HepG2 (cell line): ENCODE results near the gene VEGFA. TPM values are rescaled to one million over a fixed set of nuclear protein-coding genes. Genes with fewer than 3 reads are reported as not detected.

Experiments
- CBFB ChIP-seq: sonication (generic); formaldehyde crosslinking; IDR thresholded peaks from 2 replicates; pipeline ENCODE4 v1.4.0; 2020; ENCODE audit warnings: missing genetic modification reagents
- HOXA9 ChIP-seq: sonication (generic); formaldehyde crosslinking; IDR thresholded peaks from 2 replicates; pipeline ENCODE4 v1.8.1; 2022; ENCODE audit warnings: missing genetic modification reagents, mild to moderate bottlenecking, moderate library complexity, borderline replicate concordance
- IRF2 ChIP-seq: IDR thresholded peaks from 2 replicates; pipeline ENCODE4 v1.6.1; 2018; ENCODE audit warnings: missing genetic modification reagents, missing compliant biosample characterization
- NFIB ChIP-seq: sonication (generic); formaldehyde crosslinking; IDR thresholded peaks from 2 replicates; pipeline ENCODE4 v1.9.0; 2021; ENCODE audit warnings: missing genetic modification reagents, mild to moderate bottlenecking, borderline replicate concordance
- NR1H2 ChIP-seq: sonication (generic); formaldehyde crosslinking; IDR thresholded peaks from 2 replicates; pipeline ENCODE4 v1.8.1; 2022; ENCODE audit warnings: low read depth, missing genetic modification reagents, borderline replicate concordance
- POGZ ChIP-seq: sonication (generic); formaldehyde crosslinking; IDR thresholded peaks from 2 replicates; pipeline ENCODE4 v1.4.0; 2020; ENCODE audit warnings: mild to moderate bottlenecking, missing genetic modification reagents
- POLR2A ChIP-seq, 2 experiments: IDR thresholded peaks; 2 replicates each; pipeline ENCODE4 v1.6.1; 2011; ENCODE audit warnings: low read depth in 2 of 2, low read length in 2 of 2, mild to moderate bottlenecking in 1 of 2, moderate library complexity in 1 of 2; ENCODE audit not compliant: insufficient read depth in 1 of 2
- POLR2AphosphoS5 ChIP-seq: IDR thresholded peaks from 2 replicates; pipeline ENCODE4 v1.6.1; 2012; ENCODE audit warnings: low read depth, low read length
- PRPF4 ChIP-seq: fragments of 200-400 bp; formaldehyde crosslinking; IDR thresholded peaks from 2 replicates; pipeline ENCODE4 v1.6.1; 2016; ENCODE audit warnings: low read length, low read depth; ENCODE audit not compliant: poor library complexity, severe bottlenecking
- RBAK ChIP-seq: sonication (generic); formaldehyde crosslinking; IDR thresholded peaks from 2 replicates; pipeline ENCODE4 v1.5.1; 2020; ENCODE audit warnings: mild to moderate bottlenecking, missing genetic modification reagents
- RBFOX2 ChIP-seq: fragments of 200-400 bp; formaldehyde crosslinking; IDR thresholded peaks from 2 replicates; pipeline ENCODE4 v1.6.1; 2017; ENCODE audit warnings: low read depth, mild to moderate bottlenecking, low read length
- RXRA ChIP-seq: sonication (generic); formaldehyde crosslinking; IDR thresholded peaks from 2 replicates; pipeline ENCODE4 v1.5.1; 2020; ENCODE audit warnings: missing genetic modification reagents
- SMYD3 ChIP-seq: sonication (generic); formaldehyde crosslinking; IDR thresholded peaks from 2 replicates; pipeline ENCODE4 v1.8.1; 2023; ENCODE audit warnings: mild to moderate bottlenecking, missing genetic modification reagents
- SYNCRIP ChIP-seq: fragments of 200-400 bp; formaldehyde crosslinking; IDR thresholded peaks from 2 replicates; pipeline ENCODE4 v1.6.1; 2018; ENCODE audit warnings: mild to moderate bottlenecking, low read depth, low read length; ENCODE audit not compliant: insufficient read depth
- THAP11 ChIP-seq: IDR thresholded peaks from 2 replicates; pipeline ENCODE4 v1.6.1; 2016; ENCODE audit warnings: missing biosample characterization, missing genetic modification reagents
- TSC22D2 ChIP-seq: sonication (generic); formaldehyde crosslinking; IDR thresholded peaks from 2 replicates; pipeline ENCODE4 v1.5.1; 2020; ENCODE audit warnings: missing genetic modification reagents, mild to moderate bottlenecking, borderline replicate concordance
- ZNF17 ChIP-seq: sonication (generic); formaldehyde crosslinking; IDR thresholded peaks from 2 replicates; pipeline ENCODE4 v1.5.0; 2020; ENCODE audit warnings: mild to moderate bottlenecking, missing genetic modification reagents
- ZNF563 ChIP-seq: sonication (generic); formaldehyde crosslinking; IDR thresholded peaks from 2 replicates; pipeline ENCODE4 v1.8.0; 2022; ENCODE audit warnings: mild to moderate bottlenecking, moderate library complexity, missing genetic modification reagents
- ZNF761 ChIP-seq: sonication (generic); formaldehyde crosslinking; conservative IDR thresholded peaks from 2 replicates; pipeline ENCODE4 v1.4.0; 2020; ENCODE audit warnings: mild to moderate bottlenecking, missing genetic modification reagents
- ZNF790 ChIP-seq: sonication (generic); formaldehyde crosslinking; IDR thresholded peaks from 2 replicates; pipeline ENCODE4 v1.8.0; 2022; ENCODE audit warnings: missing genetic modification reagents, mild to moderate bottlenecking, borderline replicate concordance
- ZSCAN25 ChIP-seq: sonication (generic); formaldehyde crosslinking; IDR thresholded peaks from 2 replicates; pipeline ENCODE4 v1.8.0; 2022; ENCODE audit warnings: mild to moderate bottlenecking, missing genetic modification reagents
- polyA plus RNA-seq, 8 experiments: library from polyadenylated mRNA; depleted of rRNA in 3 of 8; stranded (reverse) in 7 of 8; unstranded in 1 of 8; fragments of >200 nt; fragmentation: Illumina TruSeq in 4 of 8; extraction: Trizol in 4 of 8; gene quantifications; 2 replicates each; pipeline versions ENCODE4 v1.2.1 to v1.2.3, GENCODE V29; 2011 to 2016; ENCODE audit warnings: low read depth in 4 of 8, missing spikeins in 1 of 8, mixed read lengths in 1 of 8; ENCODE audit not compliant: insufficient read depth in 1 of 8
- total RNA-seq, 5 experiments: library from RNA; depleted of rRNA; stranded (reverse); fragments of >200 nt; fragmentation: Illumina TruSeq; extraction: Trizol; gene quantifications; 2 replicates each; pipeline ENCODE4 v1.2.3, GENCODE V29; 2016; ENCODE audit warnings: low read depth in 1 of 5
- TF ChIP-seq, protein P1 (sequence below): sonication (generic); formaldehyde crosslinking; IDR thresholded peaks from 2 replicates; pipeline ENCODE4 v1.8.1; 2023; ENCODE audit warnings: missing genetic modification reagents, inconsistent platforms, borderline replicate concordance
- TF ChIP-seq, protein P2 (sequence below): sonication (generic); formaldehyde crosslinking; IDR thresholded peaks from 2 replicates; pipeline ENCODE4 v1.5.0; 2020; ENCODE audit warnings: missing genetic modification reagents
- TF ChIP-seq, protein P3 (sequence below): sonication (generic); formaldehyde crosslinking; IDR thresholded peaks from 2 replicates; pipeline ENCODE4 v1.8.1; 2022; ENCODE audit warnings: low read depth, mild to moderate bottlenecking, missing genetic modification reagents
- TF ChIP-seq, protein P4 (sequence below): sonication (generic); formaldehyde crosslinking; IDR thresholded peaks from 2 replicates; pipeline ENCODE4 v1.5.1; 2020; ENCODE audit warnings: mild to moderate bottlenecking, moderate library complexity, missing genetic modification reagents

The VEGFA gene
- total and polyA plus RNA-seq, 2 of the 13 experiments (the other 11 are each of a cell fraction or from before 2014, with no cell fraction given), result 68.1 to 629 TPM

DNA sequence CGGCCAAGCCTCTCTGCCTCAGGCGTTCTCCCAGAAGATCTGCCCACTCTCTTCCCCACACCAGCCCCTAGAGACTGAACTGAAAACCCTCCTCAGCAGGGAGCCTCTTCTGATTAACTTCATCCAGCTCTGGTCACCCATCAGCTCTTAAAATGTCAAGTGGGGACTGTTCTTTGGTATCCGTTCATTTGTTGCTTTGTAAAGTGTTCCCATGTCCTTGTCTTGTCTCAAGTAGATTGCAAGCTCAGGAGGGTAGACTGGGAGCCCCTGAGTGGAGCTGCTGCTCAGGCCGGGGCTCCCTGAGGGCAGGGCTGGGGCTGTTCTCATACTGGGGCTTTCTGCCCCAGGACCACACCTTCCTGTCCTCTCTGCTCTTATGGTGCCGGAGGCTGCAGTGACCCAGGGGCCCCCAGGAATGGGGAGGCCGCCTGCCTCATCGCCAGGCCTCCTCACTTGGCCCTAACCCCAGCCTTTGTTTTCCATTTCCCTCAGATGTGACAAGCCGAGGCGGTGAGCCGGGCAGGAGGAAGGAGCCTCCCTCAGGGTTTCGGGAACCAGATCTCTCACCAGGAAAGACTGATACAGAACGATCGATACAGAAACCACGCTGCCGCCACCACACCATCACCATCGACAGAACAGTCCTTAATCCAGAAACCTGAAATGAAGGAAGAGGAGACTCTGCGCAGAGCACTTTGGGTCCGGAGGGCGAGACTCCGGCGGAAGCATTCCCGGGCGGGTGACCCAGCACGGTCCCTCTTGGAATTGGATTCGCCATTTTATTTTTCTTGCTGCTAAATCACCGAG, 14.2 kb downstream of the VEGFA start (continued):
- TF ChIP-seq, protein P1, sequence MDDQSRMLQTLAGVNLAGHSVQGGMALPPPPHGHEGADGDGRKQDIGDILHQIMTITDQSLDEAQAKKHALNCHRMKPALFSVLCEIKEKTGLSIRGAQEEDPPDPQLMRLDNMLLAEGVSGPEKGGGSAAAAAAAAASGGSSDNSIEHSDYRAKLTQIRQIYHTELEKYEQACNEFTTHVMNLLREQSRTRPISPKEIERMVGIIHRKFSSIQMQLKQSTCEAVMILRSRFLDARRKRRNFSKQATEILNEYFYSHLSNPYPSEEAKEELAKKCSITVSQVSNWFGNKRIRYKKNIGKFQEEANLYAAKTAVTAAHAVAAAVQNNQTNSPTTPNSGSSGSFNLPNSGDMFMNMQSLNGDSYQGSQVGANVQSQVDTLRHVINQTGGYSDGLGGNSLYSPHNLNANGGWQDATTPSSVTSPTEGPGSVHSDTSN, result no peak
- TF ChIP-seq ZNF563 (CRISPR knock-in tag) (peak; percentile 33; the same call in 1 of the 2 replicates), ZSCAN25 (no peak), IRF2 (CRISPR knock-in tag) (no peak), POGZ (CRISPR knock-in tag) (no peak), SYNCRIP (no peak), CBFB (CRISPR knock-in tag) (no peak), SMYD3 (CRISPR knock-in tag) (no peak), NFIB (CRISPR knock-in tag) (no peak), ZNF17 (CRISPR knock-in tag) (no peak), POLR2AphosphoS5 (peak; percentile 16; the same call in 1 of the 2 replicates), HOXA9 (CRISPR knock-in tag) (no peak), RBAK (CRISPR knock-in tag) (no peak), TSC22D2 (CRISPR knock-in tag) (no peak), RBFOX2 (peak; percentile 56), ZNF761 (CRISPR knock-in tag) (no peak), NR1H2 (CRISPR knock-in tag) (no peak), RXRA (no peak), POLR2A (IDR thresholded peaks at IDR 0.05; ENCODE audit: insufficient read depth in 1 of 2, low read depth in 2 of 2, low read length in 2 of 2) (no peak), PRPF4 (peak; percentile 41), ZNF790 (CRISPR knock-in tag) (no peak), THAP11 (no peak)
- TF ChIP-seq, protein P2, sequence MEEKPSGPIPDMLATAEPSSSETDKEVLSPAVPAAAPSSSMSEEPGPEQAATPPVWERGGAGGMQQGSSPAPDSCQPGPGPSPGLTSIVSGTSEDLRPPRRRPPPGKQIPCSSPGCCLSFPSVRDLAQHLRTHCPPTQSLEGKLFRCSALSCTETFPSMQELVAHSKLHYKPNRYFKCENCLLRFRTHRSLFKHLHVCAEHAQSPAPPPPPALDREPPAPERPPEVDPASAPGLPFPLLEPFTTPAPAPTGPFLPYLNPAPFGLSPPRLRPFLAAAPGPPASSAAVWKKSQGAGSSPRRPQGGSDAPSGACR (CRISPR knock-in tag), result no peak
- TF ChIP-seq, protein P3, sequence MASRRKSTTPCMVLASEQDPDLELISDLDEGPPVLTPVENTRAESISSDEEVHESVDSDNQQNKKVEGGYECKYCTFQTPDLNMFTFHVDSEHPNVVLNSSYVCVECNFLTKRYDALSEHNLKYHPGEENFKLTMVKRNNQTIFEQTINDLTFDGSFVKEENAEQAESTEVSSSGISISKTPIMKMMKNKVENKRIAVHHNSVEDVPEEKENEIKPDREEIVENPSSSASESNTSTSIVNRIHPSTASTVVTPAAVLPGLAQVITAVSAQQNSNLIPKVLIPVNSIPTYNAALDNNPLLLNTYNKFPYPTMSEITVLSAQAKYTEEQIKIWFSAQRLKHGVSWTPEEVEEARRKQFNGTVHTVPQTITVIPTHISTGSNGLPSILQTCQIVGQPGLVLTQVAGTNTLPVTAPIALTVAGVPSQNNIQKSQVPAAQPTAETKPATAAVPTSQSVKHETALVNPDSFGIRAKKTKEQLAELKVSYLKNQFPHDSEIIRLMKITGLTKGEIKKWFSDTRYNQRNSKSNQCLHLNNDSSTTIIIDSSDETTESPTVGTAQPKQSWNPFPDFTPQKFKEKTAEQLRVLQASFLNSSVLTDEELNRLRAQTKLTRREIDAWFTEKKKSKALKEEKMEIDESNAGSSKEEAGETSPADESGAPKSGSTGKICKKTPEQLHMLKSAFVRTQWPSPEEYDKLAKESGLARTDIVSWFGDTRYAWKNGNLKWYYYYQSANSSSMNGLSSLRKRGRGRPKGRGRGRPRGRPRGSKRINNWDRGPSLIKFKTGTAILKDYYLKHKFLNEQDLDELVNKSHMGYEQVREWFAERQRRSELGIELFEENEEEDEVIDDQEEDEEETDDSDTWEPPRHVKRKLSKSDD (CRISPR knock-in tag), result no peak
- TF ChIP-seq, protein P4, sequence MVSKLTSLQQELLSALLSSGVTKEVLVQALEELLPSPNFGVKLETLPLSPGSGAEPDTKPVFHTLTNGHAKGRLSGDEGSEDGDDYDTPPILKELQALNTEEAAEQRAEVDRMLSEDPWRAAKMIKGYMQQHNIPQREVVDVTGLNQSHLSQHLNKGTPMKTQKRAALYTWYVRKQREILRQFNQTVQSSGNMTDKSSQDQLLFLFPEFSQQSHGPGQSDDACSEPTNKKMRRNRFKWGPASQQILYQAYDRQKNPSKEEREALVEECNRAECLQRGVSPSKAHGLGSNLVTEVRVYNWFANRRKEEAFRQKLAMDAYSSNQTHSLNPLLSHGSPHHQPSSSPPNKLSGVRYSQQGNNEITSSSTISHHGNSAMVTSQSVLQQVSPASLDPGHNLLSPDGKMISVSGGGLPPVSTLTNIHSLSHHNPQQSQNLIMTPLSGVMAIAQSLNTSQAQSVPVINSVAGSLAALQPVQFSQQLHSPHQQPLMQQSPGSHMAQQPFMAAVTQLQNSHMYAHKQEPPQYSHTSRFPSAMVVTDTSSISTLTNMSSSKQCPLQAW, result 0 out of 2 replicates have a peak, but pooled peaks have one; percentile 48
